DOHH2 (cell line): ENCODE measurements around the gene STAM.

ENCODE experiments used
- EZH2phosphoT487 ChIP-seq: fragments of 200-600 bp; sonication (generic); IDR thresholded peaks from 2 replicates; pipeline ENCODE4 v1.6.1; 2017; ENCODE audit warnings: borderline replicate concordance, mild to moderate bottlenecking, antibody characterized with exemption, low read length, moderate library complexity, mixed read lengths
- TF ChIP-seq, protein P1 (sequence below): fragments of 200-600 bp; sonication (generic); IDR thresholded peaks from one replicate; pipeline ENCODE4 v1.5.1; 2014; ENCODE audit warnings: antibody characterized with exemption, mild to moderate bottlenecking, low read depth, low read length; ENCODE audit not compliant: poor library complexity, severe bottlenecking

GRCh38 chr10:17725703-17726102 is 81.8 kb downstream of the STAM start:
- TF ChIP-seq, protein P1, sequence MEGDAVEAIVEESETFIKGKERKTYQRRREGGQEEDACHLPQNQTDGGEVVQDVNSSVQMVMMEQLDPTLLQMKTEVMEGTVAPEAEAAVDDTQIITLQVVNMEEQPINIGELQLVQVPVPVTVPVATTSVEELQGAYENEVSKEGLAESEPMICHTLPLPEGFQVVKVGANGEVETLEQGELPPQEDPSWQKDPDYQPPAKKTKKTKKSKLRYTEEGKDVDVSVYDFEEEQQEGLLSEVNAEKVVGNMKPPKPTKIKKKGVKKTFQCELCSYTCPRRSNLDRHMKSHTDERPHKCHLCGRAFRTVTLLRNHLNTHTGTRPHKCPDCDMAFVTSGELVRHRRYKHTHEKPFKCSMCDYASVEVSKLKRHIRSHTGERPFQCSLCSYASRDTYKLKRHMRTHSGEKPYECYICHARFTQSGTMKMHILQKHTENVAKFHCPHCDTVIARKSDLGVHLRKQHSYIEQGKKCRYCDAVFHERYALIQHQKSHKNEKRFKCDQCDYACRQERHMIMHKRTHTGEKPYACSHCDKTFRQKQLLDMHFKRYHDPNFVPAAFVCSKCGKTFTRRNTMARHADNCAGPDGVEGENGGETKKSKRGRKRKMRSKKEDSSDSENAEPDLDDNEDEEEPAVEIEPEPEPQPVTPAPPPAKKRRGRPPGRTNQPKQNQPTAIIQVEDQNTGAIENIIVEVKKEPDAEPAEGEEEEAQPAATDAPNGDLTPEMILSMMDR: no peak
- TF ChIP-seq EZH2phosphoT487: no peak
